Colon (tissue), 2 donors: ENCODE data around the gene COL23A1.

Experiments used
- FAIRE-seq: peaks from 2 replicates; lab custom pipeline; 2012; peaks lifted over from hg19 to GRCh38; lab: Jason Lieb, UNC
- donor health status: control.
- donor health status: control.

Gene COL23A1

DNA sequence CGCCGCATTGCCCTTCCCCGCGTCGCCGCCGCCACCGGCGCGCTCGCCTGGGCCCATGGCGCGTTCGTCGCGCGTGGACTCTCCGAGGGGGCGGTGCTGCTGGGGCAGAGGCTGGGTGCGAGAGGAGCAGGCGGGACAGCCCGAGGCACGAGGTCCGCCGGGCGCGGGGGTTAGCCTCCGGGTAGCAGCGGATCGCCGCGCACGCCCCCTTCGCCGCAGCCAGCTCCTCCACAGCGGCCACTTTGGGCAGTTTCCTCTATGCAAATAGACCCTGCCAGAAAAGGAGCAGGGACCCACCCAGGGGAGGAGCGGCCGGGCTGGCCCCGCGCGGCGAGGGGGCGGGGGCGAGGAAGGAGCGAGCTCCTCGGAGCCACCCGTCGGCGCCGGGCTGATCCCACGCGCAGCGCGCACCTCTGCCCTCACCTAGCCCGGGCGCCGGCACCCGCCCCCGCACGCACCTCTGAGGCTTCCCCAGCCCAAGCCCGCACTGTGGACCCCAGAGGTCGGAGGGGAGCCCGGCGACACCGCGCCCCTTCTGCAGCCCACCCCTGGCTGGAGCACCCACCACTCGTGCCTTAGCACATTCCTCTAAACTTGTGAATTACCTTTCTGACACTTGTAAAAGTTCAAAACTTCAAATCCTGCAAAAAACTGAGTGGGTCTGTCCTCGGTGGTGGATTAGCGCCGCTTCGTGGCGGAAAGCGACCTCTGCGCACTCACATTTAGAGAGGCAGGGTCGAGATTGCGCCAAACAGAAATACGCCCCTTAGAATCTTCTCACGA is at the start of gene COL23A1:
Gene COL23A1, minus strand, starts transcription at position 253 of the 783 bp plus-strand sequence.
- FAIRE-seq: no peak

- no peak for FAIRE-seq
Measured at GRCh38 chr5:178637356-178638074, 47.3 kb upstream of the COL23A1 start.

DNA sequence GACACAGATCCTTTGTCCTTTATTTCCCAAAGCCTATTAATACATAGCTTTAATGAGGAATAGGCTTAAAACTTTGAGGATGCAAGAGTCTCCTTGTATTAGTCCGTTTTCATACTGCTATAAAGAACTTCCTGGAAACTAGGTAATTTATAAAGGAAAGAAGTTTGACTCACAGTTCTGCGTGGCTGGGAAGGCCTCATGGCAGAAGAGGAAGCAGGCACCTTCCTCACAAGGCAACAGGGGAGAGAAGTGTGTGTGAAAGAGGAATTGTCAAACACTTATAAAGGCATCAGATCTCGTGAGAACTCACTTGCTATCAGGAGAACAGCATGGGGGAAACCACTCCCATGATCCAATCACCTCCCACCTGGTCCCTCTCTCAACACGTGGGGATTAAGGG is 42.1 kb upstream of the COL23A1 start:
- FAIRE-seq: no peak

- FAIRE-seq: no peak
Measured at GRCh38 chr5:178630951-178631350, 40.8 kb upstream of the COL23A1 start.

- FAIRE-seq: no peak
Measured at GRCh38 chr5:178630475-178630930, 40.3 kb upstream of the COL23A1 start.

DNA sequence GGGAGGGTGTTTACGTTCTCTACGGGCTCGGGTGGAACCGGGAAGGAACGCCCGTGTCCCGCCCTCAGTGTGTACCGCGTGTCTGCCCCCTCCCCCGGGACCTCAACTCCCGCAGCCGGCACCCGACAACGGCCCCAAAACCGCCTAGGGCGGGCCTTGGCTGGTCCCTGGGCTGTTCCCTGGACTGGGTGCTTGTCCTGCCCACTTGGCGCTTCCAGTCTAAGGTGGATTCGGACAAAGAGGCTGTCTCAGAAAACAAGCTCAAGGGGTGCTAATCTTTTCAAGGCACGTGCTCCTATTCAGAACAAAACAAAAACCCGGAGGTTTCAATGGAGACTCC is 37.0 kb upstream of the COL23A1 start:
- FAIRE-seq: no peak

DNA sequence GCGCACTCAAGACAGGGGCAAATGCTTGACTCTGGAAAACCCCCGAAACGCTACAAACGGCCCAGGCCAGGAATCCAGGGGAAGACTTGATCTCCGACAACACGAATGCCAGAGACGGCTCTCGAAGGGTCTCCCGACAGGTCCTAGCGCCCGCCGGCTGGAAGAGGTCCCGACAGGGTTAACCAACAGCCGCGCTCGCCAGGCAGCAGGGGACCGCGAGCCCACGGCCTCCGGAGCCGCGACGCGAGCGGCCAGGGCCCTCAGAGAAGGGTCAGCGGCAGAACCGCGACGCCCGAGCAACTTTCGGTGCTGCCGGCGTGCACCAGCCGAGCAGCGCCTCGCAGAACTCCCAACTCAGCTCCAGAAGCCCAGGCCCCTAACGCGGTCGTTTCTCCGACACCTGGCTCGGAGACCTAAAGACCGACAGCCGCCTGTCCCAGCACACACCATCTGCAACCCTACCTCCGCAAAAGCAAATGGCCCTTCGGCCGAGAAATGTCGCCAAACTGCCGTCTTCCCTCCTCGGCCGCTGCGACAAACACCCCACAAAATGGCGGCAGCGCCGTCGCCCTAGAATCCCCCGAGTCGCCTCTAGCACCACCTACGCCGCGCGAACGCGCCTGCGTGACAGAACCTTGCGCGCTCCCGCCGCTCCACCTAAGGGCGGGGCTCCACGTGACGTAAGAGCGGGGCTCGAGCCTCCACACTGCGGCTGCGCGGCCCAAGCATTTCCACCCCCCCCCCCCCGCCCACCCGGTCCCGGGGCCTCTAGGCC is 36.5 kb upstream of the COL23A1 start, which contains the start of gene CLK4:
Gene CLK4, minus strand, starts transcription at position 567 of the 775 bp plus-strand sequence. CDS start 3,634 bp downstream, outside the sequence.
- FAIRE-seq: no peak

GRCh38 chr5:178625679-178626483 is 35.7 kb upstream of the COL23A1 start:
- no peak for FAIRE-seq

GRCh38 chr5:178624631-178625546 is 34.7 kb upstream of the COL23A1 start:
- no peak for FAIRE-seq

DNA sequence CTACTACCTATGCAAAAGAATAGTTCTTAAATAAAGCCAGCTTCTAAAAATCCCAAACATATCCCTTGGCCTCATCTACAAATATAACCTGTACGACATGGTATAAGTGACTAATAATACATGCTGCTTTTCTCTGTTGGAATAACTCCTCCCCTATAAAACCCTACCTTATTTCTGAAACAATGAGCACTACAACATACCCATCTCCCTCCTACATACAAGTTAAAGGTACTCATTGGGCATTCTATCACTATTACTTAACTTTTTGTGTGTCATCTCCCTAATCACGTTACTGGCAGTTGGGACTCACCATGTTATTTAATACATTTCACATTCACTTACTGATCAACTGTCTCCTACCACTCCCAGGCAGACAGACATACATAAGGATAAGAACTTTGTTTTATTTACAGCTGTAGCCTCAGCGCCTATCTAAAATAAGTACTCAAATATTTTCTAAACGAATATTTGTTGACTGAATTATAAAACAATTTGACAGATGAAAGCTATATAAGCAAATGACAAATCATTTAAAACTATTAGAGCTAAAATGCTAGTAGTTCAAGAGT is 32.6 kb upstream of the COL23A1 start:
- FAIRE-seq: no peak

- FAIRE-seq: no peak
Measured at GRCh38 chr5:178619390-178619789, 29.2 kb upstream of the COL23A1 start.

DNA sequence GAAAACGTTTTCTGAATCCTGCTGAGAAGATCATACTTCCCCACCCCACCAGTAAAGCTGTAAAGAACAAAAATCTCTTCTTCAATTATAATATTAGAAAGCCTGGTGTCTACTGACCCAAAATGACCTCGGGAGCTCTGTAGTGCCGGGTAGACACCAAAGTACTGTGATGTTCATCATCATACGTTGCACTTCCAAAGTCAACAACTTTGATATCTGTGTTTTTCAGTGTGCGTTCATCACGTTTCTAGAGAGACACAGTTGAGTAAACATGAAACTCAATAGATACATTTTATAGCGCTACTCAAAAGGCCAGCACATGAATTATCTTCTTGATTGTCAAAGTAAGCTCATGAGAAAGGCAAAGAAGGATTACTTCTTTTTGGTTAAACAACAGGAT is 22.1 kb upstream of the COL23A1 start:
- no peak for FAIRE-seq

GRCh38 chr5:178606269-178606668 is 16.1 kb upstream of the COL23A1 start:
- FAIRE-seq: no peak

GRCh38 chr5:178605788-178606187 is 15.6 kb upstream of the COL23A1 start:
- no peak for FAIRE-seq

- FAIRE-seq: no peak
Measured at GRCh38 chr5:178602752-178603151, 12.6 kb upstream of the COL23A1 start.

DNA sequence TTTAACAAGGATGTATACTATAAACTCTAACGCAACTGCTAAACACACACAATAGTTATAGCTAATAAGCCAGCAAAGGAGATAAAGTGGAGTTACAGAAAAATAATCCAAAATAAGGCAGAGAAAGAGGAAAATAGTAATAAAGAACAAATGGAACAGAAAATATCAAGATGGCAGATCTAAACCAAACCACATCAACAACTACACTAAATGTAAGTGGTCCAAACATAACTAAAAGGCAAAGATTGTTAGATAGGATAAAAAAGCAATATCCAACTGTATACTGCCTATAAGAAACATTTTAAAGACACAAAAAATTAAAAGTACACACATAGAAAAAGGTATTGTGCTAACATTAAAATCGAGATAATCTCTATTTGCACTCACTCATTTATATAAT is 5.6 kb upstream of the COL23A1 start:
- FAIRE-seq: no peak

DNA sequence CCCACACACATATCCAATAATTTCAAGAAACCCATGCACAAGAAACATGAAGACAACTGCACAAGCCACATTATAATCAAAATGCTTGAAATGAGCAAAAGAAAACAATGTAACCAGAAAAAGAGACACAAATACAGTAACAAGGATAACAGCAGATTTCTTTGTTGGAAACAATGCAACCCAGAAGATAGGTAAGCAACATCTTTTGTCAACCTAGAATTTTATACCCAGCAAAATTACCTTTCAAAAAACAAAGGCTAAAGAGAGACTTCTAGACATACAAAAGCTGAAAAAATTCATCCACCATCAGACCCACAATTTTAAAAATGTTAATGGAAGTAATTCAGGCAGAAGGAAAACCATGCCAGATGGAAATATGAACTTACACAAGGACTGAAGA is 5.0 kb upstream of the COL23A1 start:
- FAIRE-seq: no peak

- FAIRE-seq: no peak
Measured at GRCh38 chr5:178590924-178591423, 781 bp upstream of the COL23A1 start.

DNA sequence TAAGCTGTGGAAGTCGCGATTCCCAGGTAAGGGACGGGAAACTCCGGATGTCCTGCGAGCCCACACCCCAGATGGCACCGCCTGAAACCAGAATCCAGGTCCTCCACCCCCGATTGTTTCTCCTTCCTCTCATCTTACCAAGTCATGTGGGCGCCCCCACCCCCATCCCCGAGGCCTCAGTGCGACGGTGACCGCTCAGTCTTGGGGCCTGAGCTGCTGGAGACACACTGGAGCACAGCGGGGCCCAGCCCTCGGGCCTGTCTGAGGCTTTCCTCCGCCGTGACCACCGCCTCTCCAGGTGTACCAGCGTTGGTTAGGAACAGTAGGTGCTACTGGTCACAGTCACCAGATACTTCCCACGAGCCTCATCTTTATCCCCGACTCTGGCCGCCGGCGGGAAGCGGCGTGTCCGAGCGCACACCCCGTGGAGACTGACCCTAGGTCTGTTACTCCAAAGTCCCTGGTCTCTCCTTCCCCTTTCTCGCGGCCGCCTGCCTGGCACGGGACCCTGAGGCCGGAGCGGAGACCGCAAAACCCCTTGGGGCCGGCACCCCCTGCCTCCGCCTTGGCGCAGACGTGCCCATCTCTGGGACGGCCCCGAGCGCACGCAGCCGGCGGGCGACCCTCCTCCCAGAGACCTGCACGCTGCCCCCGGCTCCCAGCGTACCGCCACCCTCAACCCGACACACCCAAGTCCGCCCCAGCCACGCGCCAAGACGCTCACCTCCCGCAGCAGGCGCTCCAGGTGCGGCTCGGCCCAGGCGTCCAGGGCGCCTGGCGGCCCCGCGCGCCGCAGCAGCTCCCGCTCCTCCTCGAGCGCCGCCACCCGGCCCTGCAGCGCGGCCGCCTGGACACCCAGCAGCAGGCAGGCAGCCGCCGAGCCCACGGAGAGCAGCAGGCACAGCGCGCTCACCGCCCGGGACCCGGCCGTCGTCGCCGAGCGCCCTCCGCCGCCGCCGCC is 733 bp downstream of the COL23A1 start:
- no peak for FAIRE-seq
